GM23248 (cell line): ENCODE results near the gene STIM1. TPM values are rescaled to one million over a fixed set of nuclear protein-coding genes. Genes with fewer than 3 reads are reported as not detected.

Source experiments
- DNase-seq: peaks from one replicate; pipeline ENCODE4 v3.0.0-alpha.2; 2015
- H2AFZ ChIP-seq: fragments of 200-600 bp; sonication (generic); 2 replicates; pipeline ENCODE4 v1.6.1; 2016; ENCODE audit warnings: antibody characterized with exemption
- H3F3A ChIP-seq: fragments of 200-600 bp; sonication (generic); 2 replicates; pipeline ENCODE4 v1.6.1; 2016; ENCODE audit warnings: mild to moderate bottlenecking, antibody characterized with exemption, mixed run types; ENCODE audit not compliant: insufficient read depth
- H3K27ac ChIP-seq: fragments of 200-600 bp; sonication (generic); 2 replicates; pipeline ENCODE4 v1.5.1; 2016; ENCODE audit warnings: mild to moderate bottlenecking
- H3K27me3 ChIP-seq: fragments of 200-600 bp; sonication (generic); replicated peaks from 2 replicates; pipeline ENCODE4 v1.6.1; 2016; ENCODE audit warnings: mild to moderate bottlenecking; ENCODE audit not compliant: insufficient read depth
- H3K36me3 ChIP-seq: fragments of 200-600 bp; sonication (generic); 2 replicates; pipeline ENCODE4 v1.6.1; 2016; ENCODE audit warnings: low read depth, mild to moderate bottlenecking
- H3K4me1 ChIP-seq: fragments of 200-600 bp; sonication (generic); 2 replicates; pipeline ENCODE4 v1.6.1; 2016; ENCODE audit warnings: mild to moderate bottlenecking; ENCODE audit not compliant: insufficient read depth
- H3K4me2 ChIP-seq: fragments of 200-600 bp; sonication (generic); one replicate; pipeline ENCODE4 v1.6.1; 2016; ENCODE audit warnings: mild to moderate bottlenecking; ENCODE audit not compliant: unreplicated experiment
- H3K4me3 ChIP-seq: fragments of 200-600 bp; sonication (generic); 2 replicates; pipeline ENCODE4 v1.5.1; 2016; ENCODE audit warnings: mild to moderate bottlenecking
- H3K79me2 ChIP-seq: fragments of 200-600 bp; sonication (generic); 2 replicates; pipeline ENCODE4 v1.6.1; 2016; ENCODE audit warnings: mild to moderate bottlenecking; ENCODE audit not compliant: insufficient read depth
- H3K9ac ChIP-seq: fragments of 200-600 bp; sonication (generic); 2 replicates; pipeline ENCODE4 v1.6.1; 2016; ENCODE audit warnings: mild to moderate bottlenecking
- H3K9me2 ChIP-seq: fragments of 200-600 bp; sonication (generic); 2 replicates; pipeline ENCODE4 v1.6.1; 2016; ENCODE audit warnings: mixed run types, mild to moderate bottlenecking, moderate library complexity; ENCODE audit not compliant: insufficient read depth
- H3K9me3 ChIP-seq: fragments of 200-600 bp; sonication (generic); one replicate; pipeline ENCODE4 v1.6.1; 2017; ENCODE audit warnings: low read depth
- H4K20me1 ChIP-seq: fragments of 200-600 bp; sonication (generic); 2 replicates; pipeline ENCODE4 v1.6.0; 2016; ENCODE audit not compliant: insufficient read depth
- EZH2 ChIP-seq: fragments of 200-600 bp; sonication (generic); IDR thresholded peaks from 2 replicates; pipeline ENCODE4 v1.6.1; 2018; ENCODE audit warnings: antibody characterized with exemption, mild to moderate bottlenecking; ENCODE audit not compliant: insufficient read depth, poor library complexity, severe bottlenecking
- EZH2phosphoT487 ChIP-seq: fragments of 200-600 bp; sonication (generic); IDR thresholded peaks from 2 replicates; pipeline ENCODE4 v1.6.1; 2018; ENCODE audit warnings: antibody characterized with exemption, moderate library complexity, mild to moderate bottlenecking, low read depth; ENCODE audit not compliant: insufficient read depth
- WGBS, 2 experiments: methylation state at CpG; one replicate each; pipeline ENCODE4 v1.1.6; 2015 to 2017; ENCODE audit warnings: low lambda C conversion rate in 2 of 2, low coverage in 1 of 2; ENCODE audit errors: missing lambda C conversion rate in 2 of 2; 5-methylcytosine and 5-hydroxymethylcytosine counted together
- in situ Hi-C: fragments of 300-500 bp; cut with MboI; formaldehyde crosslinking; loops from 2 replicates; pipeline ENCODE4 v1.15.0; 2020
- polyA plus RNA-seq: library from polyadenylated mRNA; unstranded; fragments of >200 nt; fragmentation: Nextera tagmentation; extraction: Ambion mirVana; gene quantifications from 2 replicates; pipeline ENCODE4 v1.2.1, GENCODE V29; 2016
- total RNA-seq: library from RNA; depleted of rRNA; stranded (reverse); fragments of >200 nt; shearing (Covaris generic); gene quantifications from 2 replicates; pipeline ENCODE4 v1.2.3, GENCODE V29; 2014

Gene STIM1
- total and polyA plus RNA-seq, 2 experiments from 2014 or later: 22.3 to 24.6 TPM

GRCh38 chr11:3933165-3933628, 77.7 kb downstream of the STIM1 start:
- H3K4me2 ChIP-seq: no peak overlapping the region
- no peak overlapping the region for H3K9ac ChIP-seq
- no peak overlapping the region for H3K27ac ChIP-seq
- no peak overlapping the region for H3K4me3 ChIP-seq
- in situ Hi-C loops: no loop called here
- peaks cover under 1% of the 10 kb centered on the region; the same call in 1 of the 2 replicates for H3K4me1 ChIP-seq
- H2AFZ ChIP-seq: no peak overlapping the region
- TF ChIP-seq EZH2phosphoT487 (no peak), EZH2 (no peak)
- no peaks in the 10 kb centered on the region for H3K36me3 ChIP-seq
- no peak for DNase-seq
- H3K9me3 ChIP-seq: no peaks in the 10 kb centered on the region
- WGBS, 2 experiments: 50 to 60% methylated on average over 1 of the region's 1 CpG
- H4K20me1 ChIP-seq: no peaks in the 10 kb centered on the region; the same call in 1 of the 2 replicates
- no peaks in the 10 kb centered on the region for H3F3A ChIP-seq
- H3K27me3 ChIP-seq: no peaks in the 10 kb centered on the region
- peaks cover 7% of the 10 kb centered on the region; the same call in 1 of the 2 replicates for H3K79me2 ChIP-seq
- H3K9me2 ChIP-seq: no peaks in the 10 kb centered on the region

GRCh38 chr11:3934658-3935057, 79.2 kb downstream of the STIM1 start:
- in situ Hi-C loops: no loop called here
- Histone ChIP-seq H3K9ac (no peak overlapping the region), H3K27me3 (no peaks in the 10 kb centered on the region), H2AFZ (no peak overlapping the region), H3K4me2 (no peak overlapping the region), H3K4me1 (peaks cover 15% of the 10 kb centered on the region), H3K27ac (no peak overlapping the region), H4K20me1 (no peaks in the 10 kb centered on the region; the same call in 1 of the 2 replicates), H3K36me3 (no peaks in the 10 kb centered on the region), H3K4me3 (no peak overlapping the region), H3K9me2 (no peaks in the 10 kb centered on the region), H3F3A (peaks cover 11% of the 10 kb centered on the region), H3K9me3 (no peaks in the 10 kb centered on the region), H3K79me2 (peaks cover 7% of the 10 kb centered on the region; the same call in 1 of the 2 replicates)
- DNase-seq: no peak
- TF ChIP-seq EZH2phosphoT487 (no peak), EZH2 (no peak)
- WGBS, 2 experiments: 63 to 71% methylated on average over 1 of the region's 1 CpG

GRCh38 chr11:3936517-3936916, 81.1 kb downstream of the STIM1 start:
- WGBS, 2 experiments: 76 to 80% methylated on average over 1 of the region's 1 CpG
- H3K9me2 ChIP-seq: no peaks in the 10 kb centered on the region
- no peak overlapping the region for H3K4me2 ChIP-seq
- no peak overlapping the region for H3K4me3 ChIP-seq
- in situ Hi-C loops: no loop called here
- H3K27me3 ChIP-seq: no peaks in the 10 kb centered on the region
- H3K79me2 ChIP-seq: peaks cover 7% of the 10 kb centered on the region; the same call in 1 of the 2 replicates
- no peak for DNase-seq
- no peaks in the 10 kb centered on the region for H3K36me3 ChIP-seq
- H3K4me1 ChIP-seq: peaks cover 29% of the 10 kb centered on the region
- H3F3A ChIP-seq: peaks cover 20% of the 10 kb centered on the region
- no peak for TF ChIP-seq EZH2phosphoT487
- TF ChIP-seq EZH2: no peak
- no peaks in the 10 kb centered on the region; the same call in 1 of the 2 replicates for H4K20me1 ChIP-seq
- no peaks in the 10 kb centered on the region for H3K9me3 ChIP-seq
- no peak overlapping the region for H3K9ac ChIP-seq
- H3K27ac ChIP-seq: no peak overlapping the region
- H2AFZ ChIP-seq: no peak overlapping the region

- in situ Hi-C loops: no loop called here
- Histone ChIP-seq H4K20me1 (no peaks in the 10 kb centered on the region), H3K27me3 (no peaks in the 10 kb centered on the region), H3K79me2 (peaks cover 7% of the 10 kb centered on the region; the same call in 1 of the 2 replicates), H3K4me1 (peaks cover 42% of the 10 kb centered on the region), H3K4me2 (peak overlapping the region; percentile 79), H3K9me3 (no peaks in the 10 kb centered on the region), H3K27ac (peak overlapping the region; percentile 82), H3K9ac (peak overlapping the region; percentile 63), H3K9me2 (no peaks in the 10 kb centered on the region), H3F3A (peaks cover 20% of the 10 kb centered on the region), H3K36me3 (no peaks in the 10 kb centered on the region), H3K4me3 (peak overlapping the region; percentile 47), H2AFZ (no peak overlapping the region)
- DNase-seq: peak; percentile 86
- TF ChIP-seq EZH2phosphoT487 (no peak), EZH2 (no peak)
Observed at GRCh38 chr11:3939211-3939610, 83.7 kb downstream of the STIM1 start.

- whole genome bisulfite sequencing, 2 experiments: 10 to 15% methylated on average over 2 of the region's 2 CpGs
- peaks cover 47% of the 10 kb centered on the region for H3K4me1 ChIP-seq
Observed at GRCh38 chr11:3939651-3940190, 84.3 kb downstream of the STIM1 start.

More at GRCh38 chr11:3939651-3940190, 84.3 kb downstream of the STIM1 start:
- Histone ChIP-seq H3K9me2 (no peaks in the 10 kb centered on the region), H3K9ac (peak overlapping the region; percentile 63), H3K4me3 (peak overlapping the region; percentile 47), H3K36me3 (no peaks in the 10 kb centered on the region), H3K9me3 (no peaks in the 10 kb centered on the region), H3K27me3 (no peaks in the 10 kb centered on the region), H3F3A (peaks cover 20% of the 10 kb centered on the region), H3K4me2 (peak overlapping the region; percentile 79), H3K79me2 (peaks cover 7% of the 10 kb centered on the region; the same call in 1 of the 2 replicates), H2AFZ (no peak overlapping the region), H4K20me1 (no peaks in the 10 kb centered on the region), H3K27ac (peak overlapping the region; percentile 82)
- peak; percentile 68 for DNase-seq
- in situ Hi-C loops: no loop called here
- TF ChIP-seq EZH2phosphoT487 (no peak), EZH2 (no peak)
